Astrocyte of the cerebellum (primary cell): ENCODE measurements around the gene MAPK8.
A peak's percentile ranks its signal among the peaks of the same experiment; 100 is the strongest.

Source experiments
- DNase-seq: peaks from one replicate; pipeline ENCODE4 v3.0.0-alpha.2; 2011; ENCODE audit warnings: low read depth
- H3K4me3 ChIP-seq: 2 replicates; pipeline ENCODE4 v1.5.1; 2011; ENCODE audit warnings: mild to moderate bottlenecking, low read depth, low read length, moderate library complexity
- in situ Hi-C: cut with HindIII; loops from 2 replicates; pipeline ENCODE4 v1.10.0; 2017; ENCODE audit warnings: low sequenced_read_pairs
- TF ChIP-seq, protein P1 (sequence below): IDR thresholded peaks from 2 replicates; pipeline ENCODE4 v1.5.1; 2012; ENCODE audit warnings: low read length, low read depth, moderate library complexity, mild to moderate bottlenecking; ENCODE audit errors: missing control alignments

MAPK8 gene

DNA sequence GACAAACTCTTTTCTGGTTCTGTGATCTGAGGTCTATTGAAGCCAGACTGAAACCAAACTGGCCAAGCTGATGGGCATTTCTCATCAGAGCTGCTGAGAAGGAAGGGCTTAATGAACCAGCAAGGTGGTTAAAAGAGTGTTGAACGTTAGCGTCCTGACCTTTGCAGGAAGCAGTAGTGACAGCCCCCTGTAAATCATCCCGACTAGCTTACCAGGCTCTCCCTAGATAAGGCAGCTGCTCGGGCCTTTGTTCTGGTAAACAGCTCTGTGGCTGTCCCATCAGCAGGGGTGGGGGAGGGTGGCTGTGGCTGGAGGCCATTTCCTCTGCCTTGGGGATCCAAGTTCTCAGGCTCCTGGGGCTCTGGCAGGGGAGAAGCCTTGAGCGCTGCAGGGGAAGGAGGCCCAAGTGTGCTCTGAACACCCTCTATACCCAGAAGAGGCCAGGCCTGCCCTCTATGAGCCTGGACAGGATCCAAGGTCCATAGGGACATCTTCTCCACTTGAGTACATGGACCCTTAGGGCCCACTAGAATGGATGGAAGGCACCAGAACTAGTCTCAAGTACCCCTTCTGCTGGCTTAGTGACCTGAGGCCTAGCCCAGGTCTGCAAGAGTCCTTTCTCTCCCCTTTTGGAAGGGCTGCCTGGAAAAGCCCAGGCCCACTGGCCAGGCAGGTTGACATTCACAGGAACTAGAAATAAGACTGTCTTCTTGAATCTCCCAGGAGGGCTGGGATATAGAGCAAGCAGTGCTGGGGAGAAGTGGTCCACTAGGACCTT lies 163.8 kb downstream of the MAPK8 start:
- in situ Hi-C loops, result no loop called here
- no peak for DNase-seq
- TF ChIP-seq, protein P1, sequence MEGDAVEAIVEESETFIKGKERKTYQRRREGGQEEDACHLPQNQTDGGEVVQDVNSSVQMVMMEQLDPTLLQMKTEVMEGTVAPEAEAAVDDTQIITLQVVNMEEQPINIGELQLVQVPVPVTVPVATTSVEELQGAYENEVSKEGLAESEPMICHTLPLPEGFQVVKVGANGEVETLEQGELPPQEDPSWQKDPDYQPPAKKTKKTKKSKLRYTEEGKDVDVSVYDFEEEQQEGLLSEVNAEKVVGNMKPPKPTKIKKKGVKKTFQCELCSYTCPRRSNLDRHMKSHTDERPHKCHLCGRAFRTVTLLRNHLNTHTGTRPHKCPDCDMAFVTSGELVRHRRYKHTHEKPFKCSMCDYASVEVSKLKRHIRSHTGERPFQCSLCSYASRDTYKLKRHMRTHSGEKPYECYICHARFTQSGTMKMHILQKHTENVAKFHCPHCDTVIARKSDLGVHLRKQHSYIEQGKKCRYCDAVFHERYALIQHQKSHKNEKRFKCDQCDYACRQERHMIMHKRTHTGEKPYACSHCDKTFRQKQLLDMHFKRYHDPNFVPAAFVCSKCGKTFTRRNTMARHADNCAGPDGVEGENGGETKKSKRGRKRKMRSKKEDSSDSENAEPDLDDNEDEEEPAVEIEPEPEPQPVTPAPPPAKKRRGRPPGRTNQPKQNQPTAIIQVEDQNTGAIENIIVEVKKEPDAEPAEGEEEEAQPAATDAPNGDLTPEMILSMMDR, result no peak

DNA sequence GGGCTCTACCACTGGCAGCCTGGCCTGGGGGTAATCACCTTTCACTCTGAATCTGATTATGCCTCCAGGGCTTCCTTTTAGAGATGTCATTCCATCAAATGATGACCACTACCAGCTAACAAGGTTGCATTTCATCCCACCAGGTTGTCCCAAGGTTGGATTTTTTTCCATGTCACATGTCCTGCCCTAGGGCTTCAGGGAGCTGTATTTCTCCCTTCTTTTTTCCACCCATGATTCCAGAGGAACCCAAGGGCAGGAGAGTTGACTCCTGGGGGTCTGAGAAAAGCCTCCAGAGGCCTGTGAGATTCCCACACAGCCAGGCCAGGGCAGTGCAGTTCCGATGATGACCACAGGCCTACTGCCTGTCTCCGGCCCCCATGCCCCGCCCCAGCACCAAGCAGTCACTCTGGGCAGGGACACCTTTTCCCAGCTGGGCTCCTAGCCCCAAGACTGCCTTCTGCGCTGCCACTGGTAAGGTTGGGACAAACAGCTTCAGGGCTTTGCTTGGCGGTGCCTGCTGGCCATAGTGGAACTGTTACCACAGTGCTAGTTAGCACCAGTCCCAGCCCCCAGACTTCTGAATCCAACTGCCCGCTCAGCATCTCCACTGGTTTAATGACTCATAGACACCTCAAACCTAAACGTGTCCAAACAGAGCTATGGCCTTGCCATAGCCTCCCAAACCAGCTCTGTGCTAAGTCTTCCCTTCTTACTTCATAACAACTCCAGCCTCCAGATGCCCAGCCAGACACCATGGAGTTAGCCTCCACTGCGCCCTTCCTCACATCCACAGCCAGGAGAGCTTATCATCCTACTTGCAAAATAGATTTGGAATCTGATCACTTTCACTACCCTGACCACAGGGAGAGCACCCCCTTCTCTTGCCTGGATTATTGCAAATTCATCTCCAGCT lies 164.7 kb downstream of the MAPK8 start:
- TF ChIP-seq, protein P1, result peak; percentile 24
- DNase-seq, result peak; percentile 13
- H3K4me3 ChIP-seq, result no peak overlapping the region
- in situ Hi-C loops, result no loop called here

More for the DNA sequence above, 163.8 kb downstream of the MAPK8 start:
- H3K4me3 ChIP-seq, result no peak overlapping the region

DNA sequence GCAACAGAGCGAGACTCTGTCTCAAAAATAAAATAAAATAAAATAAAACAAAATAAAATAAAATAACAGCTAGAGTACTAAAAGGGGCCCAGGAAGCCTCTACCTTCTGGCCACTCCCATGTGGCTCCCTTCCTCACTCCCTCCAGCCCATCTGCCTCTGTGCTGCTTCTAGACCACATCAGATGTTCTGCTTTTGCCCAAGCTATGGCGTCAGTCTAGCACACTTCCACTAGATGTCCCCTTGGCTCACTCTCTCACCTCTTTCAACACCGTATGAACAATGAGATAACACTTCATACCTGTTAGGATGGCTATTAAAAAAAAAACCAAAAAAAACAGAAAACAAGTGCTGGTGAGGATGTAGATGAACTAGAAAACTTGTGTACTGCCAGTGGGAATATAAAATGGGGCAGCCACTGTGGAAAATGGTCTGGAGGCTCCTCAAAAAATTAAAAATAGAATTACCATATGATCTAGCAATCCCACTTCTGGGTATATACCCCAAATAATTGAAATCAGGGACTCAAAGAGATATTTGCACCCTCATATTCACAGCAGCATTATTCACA lies 166.1 kb downstream of the MAPK8 start:
- H3K4me3 ChIP-seq, result no peak overlapping the region
- no peak for DNase-seq
- in situ Hi-C loops, result no loop called here
- TF ChIP-seq, protein P1, result no peak

DNA sequence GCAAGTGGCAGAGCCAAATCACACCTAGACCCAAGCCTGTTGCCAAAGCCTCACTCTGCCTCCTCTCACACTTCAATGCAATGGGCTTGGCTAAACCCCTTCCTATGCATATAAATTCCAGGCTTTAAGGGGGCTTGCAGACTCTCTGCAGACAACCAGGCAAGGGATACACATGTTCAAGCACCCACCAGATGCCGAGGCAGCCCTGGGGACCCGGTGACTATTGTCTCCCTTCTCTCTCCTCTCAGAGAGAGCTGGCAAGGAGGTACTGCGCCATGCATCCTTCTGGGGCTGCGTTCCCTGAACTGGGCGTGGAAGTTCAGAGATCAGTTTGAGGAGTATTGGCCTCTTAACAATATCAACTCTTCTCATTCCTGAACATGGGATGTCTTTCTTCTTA lies 167.2 kb downstream of the MAPK8 start:
- TF ChIP-seq, protein P1, result no peak
- no peak for DNase-seq
- in situ Hi-C loops, result no loop called here

DNA sequence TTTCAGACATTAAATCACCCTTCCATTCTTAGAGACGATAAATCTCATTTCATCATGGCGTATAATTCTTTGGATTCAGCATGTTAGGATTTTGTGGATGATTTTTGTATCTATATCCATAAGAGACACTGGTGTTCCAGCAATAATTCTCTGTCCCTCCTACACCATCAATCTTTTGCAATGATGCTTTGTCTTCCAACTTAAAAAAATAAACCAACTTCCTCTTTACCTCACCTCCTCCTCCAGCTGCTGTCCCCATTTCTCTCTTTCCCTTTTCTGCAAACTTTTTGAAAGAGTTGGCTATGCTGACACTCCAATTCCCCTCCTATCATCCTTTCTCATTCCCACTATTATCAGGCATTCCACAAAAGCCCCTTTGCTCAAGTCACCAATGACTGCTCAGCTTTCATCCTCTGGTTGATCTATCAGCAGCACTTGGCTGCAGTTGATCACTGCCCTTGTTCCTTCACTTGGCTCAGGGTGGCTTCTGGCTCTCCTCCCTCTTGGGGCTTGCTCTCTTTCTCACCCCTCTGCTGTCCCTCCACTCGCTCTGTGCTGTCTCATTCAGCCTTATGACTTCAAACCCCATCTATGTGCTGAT lies 168.4 kb downstream of the MAPK8 start:
- in situ Hi-C loops, result no loop called here
- DNase-seq, result no peak
- H3K4me3 ChIP-seq, result no peak overlapping the region
- TF ChIP-seq, protein P1, result no peak

More for the DNA sequence above, 167.2 kb downstream of the MAPK8 start:
- no peak overlapping the region for H3K4me3 ChIP-seq

DNA sequence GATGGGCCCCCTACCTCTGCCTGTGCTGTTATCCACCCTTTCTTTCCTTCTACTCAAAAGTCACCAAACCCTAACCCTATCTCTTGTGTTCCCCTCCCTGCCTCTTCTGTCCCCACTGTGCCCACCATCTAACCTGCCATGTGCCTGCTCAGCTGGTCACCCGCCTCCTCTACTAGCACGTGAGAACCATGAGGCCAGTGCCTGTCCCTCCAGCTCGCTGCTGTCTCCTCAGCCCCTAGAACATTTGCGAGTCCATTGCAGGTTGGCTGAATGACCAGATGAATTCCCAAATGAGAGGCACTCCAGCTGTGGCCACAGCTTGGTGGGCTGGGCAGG lies 169.4 kb downstream of the MAPK8 start:
- DNase-seq, result no peak
- in situ Hi-C loops, result no loop called here
- H3K4me3 ChIP-seq, result no peak overlapping the region
- TF ChIP-seq, protein P1, result no peak
